A549 (cell line): ENCODE data around the gene MS4A6A.

Experiments used
- CTCF ChIP-seq: fragments of >200 bp; sonication (Bioruptor Twin); formaldehyde crosslinking; IDR thresholded peaks from 3 replicates; pipeline ENCODE4 v1.5.1; 2016
- EHMT2 ChIP-seq: fragments of 200-600 bp; sonication (generic); IDR thresholded peaks from 2 replicates; pipeline ENCODE4 v1.6.1; 2016; ENCODE audit warnings: antibody characterized with exemption, low read depth, mild to moderate bottlenecking, moderate library complexity
- JUNB ChIP-seq: fragments of >200 bp; sonication (Bioruptor Twin); formaldehyde crosslinking; IDR thresholded peaks from 2 replicates; pipeline ENCODE4 v1.6.1; 2016
- MAZ ChIP-seq: fragments of 150-350 bp; IDR thresholded peaks from 2 replicates; pipeline ENCODE4 v1.6.1; 2014; ENCODE audit warnings: antibody characterized with exemption, low read depth, low read length, borderline replicate concordance
- MYC ChIP-seq: IDR thresholded peaks from 2 replicates; pipeline ENCODE4 v1.6.1; 2012; ENCODE audit warnings: mild to moderate bottlenecking, inconsistent platforms, low read length, improper control_type of control experiment, borderline replicate concordance
- NR3C1 ChIP-seq: fragments of >200 bp; sonication (Bioruptor Twin); formaldehyde crosslinking; IDR thresholded peaks from 3 replicates; pipeline ENCODE4 v1.6.1; 2017
- PHF8 ChIP-seq: fragments of 200-600 bp; sonication (generic); IDR thresholded peaks from 2 replicates; pipeline ENCODE4 v1.6.1; 2016; ENCODE audit warnings: low read depth, mild to moderate bottlenecking, antibody characterized with exemption, moderate library complexity, borderline replicate concordance
- POLR2A ChIP-seq: IDR thresholded peaks from 2 replicates; pipeline ENCODE4 v1.6.1; 2012; ENCODE audit warnings: mild to moderate bottlenecking, low read length
- SMC3 ChIP-seq: fragments of >200 bp; sonication (Bioruptor Twin); formaldehyde crosslinking; IDR thresholded peaks from 3 replicates; pipeline ENCODE4 v1.6.1; 2018; ENCODE audit warnings: inconsistent platforms
- TF ChIP-seq, protein P1 (sequence below): fragments of 200-600 bp; sonication (generic); IDR thresholded peaks from 2 replicates; pipeline ENCODE4 v1.6.1; 2016; ENCODE audit warnings: antibody characterized with exemption, mild to moderate bottlenecking, moderate library complexity

- TF ChIP-seq NR3C1, result no peak
- TF ChIP-seq MYC, result no peak
- TF ChIP-seq CTCF, result no peak
- no peak for TF ChIP-seq POLR2A
- no peak for TF ChIP-seq EHMT2
- no peak for TF ChIP-seq MAZ
- no peak for TF ChIP-seq PHF8
- TF ChIP-seq SMC3, result no peak
- no peak for TF ChIP-seq JUNB
- TF ChIP-seq, protein P1, sequence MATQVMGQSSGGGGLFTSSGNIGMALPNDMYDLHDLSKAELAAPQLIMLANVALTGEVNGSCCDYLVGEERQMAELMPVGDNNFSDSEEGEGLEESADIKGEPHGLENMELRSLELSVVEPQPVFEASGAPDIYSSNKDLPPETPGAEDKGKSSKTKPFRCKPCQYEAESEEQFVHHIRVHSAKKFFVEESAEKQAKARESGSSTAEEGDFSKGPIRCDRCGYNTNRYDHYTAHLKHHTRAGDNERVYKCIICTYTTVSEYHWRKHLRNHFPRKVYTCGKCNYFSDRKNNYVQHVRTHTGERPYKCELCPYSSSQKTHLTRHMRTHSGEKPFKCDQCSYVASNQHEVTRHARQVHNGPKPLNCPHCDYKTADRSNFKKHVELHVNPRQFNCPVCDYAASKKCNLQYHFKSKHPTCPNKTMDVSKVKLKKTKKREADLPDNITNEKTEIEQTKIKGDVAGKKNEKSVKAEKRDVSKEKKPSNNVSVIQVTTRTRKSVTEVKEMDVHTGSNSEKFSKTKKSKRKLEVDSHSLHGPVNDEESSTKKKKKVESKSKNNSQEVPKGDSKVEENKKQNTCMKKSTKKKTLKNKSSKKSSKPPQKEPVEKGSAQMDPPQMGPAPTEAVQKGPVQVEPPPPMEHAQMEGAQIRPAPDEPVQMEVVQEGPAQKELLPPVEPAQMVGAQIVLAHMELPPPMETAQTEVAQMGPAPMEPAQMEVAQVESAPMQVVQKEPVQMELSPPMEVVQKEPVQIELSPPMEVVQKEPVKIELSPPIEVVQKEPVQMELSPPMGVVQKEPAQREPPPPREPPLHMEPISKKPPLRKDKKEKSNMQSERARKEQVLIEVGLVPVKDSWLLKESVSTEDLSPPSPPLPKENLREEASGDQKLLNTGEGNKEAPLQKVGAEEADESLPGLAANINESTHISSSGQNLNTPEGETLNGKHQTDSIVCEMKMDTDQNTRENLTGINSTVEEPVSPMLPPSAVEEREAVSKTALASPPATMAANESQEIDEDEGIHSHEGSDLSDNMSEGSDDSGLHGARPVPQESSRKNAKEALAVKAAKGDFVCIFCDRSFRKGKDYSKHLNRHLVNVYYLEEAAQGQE, result no peak
Measured at GRCh38 chr11:60125956-60126585, 56.8 kb downstream of the MS4A6A start.
